ENCODE data around the gene SLIT3.

SLIT3 gene

DNA sequence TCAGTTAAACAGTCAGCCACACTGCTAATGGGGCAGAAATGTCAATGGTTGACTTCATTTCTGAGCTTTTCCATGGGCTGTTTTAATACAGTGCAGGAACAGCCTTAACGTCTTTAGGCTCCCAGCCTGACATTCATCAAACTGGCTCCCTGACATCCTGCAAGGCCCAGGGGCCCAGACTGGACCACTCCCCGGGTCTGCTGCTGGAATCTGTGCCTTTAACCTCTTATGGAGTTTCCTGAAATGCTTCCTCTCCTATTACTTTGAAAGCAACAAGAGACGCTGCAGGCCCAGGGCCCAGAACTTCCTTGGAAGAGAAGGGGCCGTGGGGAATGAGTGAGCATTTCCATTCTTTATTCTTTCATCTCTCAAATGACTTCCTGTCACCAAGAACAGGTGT is 504.9 kb downstream of the SLIT3 start:
- no peak for DNase-seq (ENCODE audit: low read depth)
- H3K4me3 ChIP-seq (ENCODE audit: low read depth, low read length): no peak overlapping the region
- TF ChIP-seq, protein P1, sequence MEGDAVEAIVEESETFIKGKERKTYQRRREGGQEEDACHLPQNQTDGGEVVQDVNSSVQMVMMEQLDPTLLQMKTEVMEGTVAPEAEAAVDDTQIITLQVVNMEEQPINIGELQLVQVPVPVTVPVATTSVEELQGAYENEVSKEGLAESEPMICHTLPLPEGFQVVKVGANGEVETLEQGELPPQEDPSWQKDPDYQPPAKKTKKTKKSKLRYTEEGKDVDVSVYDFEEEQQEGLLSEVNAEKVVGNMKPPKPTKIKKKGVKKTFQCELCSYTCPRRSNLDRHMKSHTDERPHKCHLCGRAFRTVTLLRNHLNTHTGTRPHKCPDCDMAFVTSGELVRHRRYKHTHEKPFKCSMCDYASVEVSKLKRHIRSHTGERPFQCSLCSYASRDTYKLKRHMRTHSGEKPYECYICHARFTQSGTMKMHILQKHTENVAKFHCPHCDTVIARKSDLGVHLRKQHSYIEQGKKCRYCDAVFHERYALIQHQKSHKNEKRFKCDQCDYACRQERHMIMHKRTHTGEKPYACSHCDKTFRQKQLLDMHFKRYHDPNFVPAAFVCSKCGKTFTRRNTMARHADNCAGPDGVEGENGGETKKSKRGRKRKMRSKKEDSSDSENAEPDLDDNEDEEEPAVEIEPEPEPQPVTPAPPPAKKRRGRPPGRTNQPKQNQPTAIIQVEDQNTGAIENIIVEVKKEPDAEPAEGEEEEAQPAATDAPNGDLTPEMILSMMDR (IDR thresholded peaks at IDR 0.05; ENCODE audit: insufficient read depth, low read depth, low read length, missing control alignments): no peak

DNA sequence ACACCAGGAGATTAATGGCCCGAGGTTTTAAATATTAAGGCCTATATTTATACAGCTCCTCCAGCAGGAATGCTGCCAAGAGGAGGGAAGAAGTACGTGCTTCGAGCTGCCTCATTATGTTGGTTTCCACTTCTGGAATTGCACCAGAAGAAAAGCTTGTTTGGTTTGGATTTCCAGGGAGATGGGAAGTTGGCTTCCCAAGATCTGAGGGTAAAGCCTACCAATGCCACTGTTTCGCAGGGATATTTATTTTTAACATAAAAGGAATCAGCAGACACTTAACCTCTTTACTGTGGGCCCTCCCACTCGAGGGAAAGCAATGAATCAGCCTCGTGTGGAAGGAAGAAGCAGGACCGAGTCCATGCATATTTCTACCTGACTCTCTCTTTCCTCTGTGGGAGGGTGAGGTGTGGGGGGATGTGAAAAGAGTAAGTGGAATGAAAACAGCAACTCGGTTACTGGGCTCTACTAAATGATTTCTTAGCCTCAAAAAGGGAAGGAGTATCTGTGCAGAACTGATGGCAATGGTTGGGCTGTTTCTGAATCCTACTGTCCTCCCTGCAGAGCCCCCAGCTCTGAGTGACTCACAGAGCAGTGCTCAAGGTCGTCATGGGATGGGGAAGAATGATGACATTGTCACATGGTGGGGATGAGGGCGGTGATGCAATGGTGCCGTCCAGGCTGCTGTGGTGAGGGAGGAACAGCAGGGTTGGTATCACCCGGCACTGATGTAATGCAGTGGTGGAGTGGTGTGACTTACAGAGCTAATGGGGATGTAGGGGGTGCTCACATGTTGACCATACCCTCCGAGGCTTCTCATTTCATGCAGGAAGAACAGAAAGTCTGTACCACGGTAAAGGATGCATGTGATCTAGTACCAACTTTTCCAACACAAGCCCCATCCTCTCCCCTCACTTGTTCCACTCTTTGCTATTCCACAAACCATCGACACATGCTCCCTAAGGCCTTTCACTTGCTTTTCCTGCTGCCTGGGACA is 506.8 kb downstream of the SLIT3 start:
- DNase-seq (ENCODE audit: low read depth): no peak
- no peak overlapping the region for H3K4me3 ChIP-seq (ENCODE audit: low read depth, low read length)
- TF ChIP-seq, protein P1 (IDR thresholded peaks at IDR 0.05; ENCODE audit: insufficient read depth, low read depth, low read length, missing control alignments): no peak

DNA sequence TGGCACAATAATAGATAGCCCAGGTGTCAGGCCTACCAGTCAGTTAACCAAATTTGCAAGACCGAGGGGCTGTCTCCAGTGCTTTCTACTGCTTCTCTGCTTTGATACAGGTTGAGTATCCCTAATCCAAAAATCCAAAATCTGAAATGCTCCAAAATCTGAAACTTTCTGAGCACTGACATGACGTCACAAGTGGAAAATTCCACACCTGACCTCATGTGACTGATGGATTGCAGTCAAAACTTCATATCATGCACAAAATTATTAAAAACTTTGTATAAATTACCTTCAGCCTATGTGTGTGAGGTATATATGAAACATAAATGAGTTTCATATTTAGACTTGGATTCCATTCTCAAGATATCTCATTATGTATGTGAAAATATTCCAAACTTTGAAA is 508.3 kb downstream of the SLIT3 start:
- no peak overlapping the region for H3K4me3 ChIP-seq (ENCODE audit: low read depth, low read length)
- no peak for DNase-seq (ENCODE audit: low read depth)
- TF ChIP-seq, protein P1 (IDR thresholded peaks at IDR 0.05; ENCODE audit: insufficient read depth, low read depth, low read length, missing control alignments): no peak

DNA sequence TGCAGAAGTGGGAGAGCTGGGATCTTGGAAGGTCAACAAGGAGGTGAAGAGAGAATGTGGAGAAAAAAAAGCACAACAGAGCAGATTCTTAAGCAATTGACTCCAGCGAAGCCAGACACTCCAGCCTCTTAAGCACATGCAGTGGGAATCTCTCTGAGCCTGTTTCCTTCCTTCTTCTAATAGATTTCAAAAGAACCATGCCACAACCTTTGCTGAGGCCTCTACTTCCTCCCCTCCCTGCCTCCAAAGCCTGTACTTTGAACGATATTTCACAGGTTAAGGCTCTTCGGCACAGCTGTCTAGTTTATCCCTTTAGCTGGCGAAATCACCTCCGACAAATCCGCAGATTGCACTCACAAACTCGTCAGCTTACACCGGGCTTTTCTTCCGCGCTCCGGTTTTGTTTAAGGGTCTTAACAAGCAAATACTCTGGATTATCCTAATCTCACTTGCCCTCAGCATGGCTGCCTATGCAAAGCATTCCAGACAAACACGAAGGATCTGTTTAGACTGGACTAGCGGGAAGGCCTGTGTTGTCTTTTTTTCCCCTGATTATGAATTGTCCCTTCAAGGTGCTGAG is 510.2 kb downstream of the SLIT3 start:
- DNase-seq (ENCODE audit: low read depth): no peak
- H3K4me3 ChIP-seq (ENCODE audit: low read depth, low read length): no peak overlapping the region
- TF ChIP-seq, protein P1 (IDR thresholded peaks at IDR 0.05; ENCODE audit: insufficient read depth, low read depth, low read length, missing control alignments): no peak

DNA sequence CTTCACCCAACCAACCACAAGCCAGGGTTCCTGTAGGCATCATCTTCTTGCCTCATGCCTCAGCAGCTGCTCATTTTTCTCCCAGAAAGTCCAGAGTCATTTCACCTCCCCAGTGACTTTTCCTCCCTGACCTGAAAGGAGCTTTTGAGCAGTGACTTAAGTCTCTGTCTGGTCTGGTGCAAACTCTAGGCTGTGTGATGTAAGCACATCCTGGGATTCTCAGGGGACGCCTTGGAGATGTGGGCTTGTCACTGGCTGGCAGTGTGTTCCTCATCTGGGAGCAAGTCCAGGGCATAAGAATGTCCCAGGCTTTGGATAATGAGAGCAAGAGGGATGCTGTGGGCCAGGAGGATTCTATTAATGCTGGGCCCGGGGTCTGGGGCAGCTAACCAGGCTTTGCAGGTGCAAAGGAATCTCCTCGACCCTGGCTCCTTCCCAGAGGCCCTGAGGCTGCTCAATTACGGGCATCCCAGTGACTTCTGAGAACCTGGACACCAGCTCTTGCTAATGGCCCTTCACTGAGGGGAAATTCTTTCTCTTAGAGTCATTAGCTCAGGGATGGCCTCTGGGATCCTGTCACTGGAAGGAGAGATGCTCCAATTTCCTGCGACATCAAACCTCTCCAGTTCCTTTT is 510.8 kb downstream of the SLIT3 start:
- TF ChIP-seq, protein P1 (IDR thresholded peaks at IDR 0.05; ENCODE audit: insufficient read depth, low read depth, low read length, missing control alignments): no peak
- no peak for DNase-seq (ENCODE audit: low read depth)
- no peak overlapping the region for H3K4me3 ChIP-seq (ENCODE audit: low read depth, low read length)

DNA sequence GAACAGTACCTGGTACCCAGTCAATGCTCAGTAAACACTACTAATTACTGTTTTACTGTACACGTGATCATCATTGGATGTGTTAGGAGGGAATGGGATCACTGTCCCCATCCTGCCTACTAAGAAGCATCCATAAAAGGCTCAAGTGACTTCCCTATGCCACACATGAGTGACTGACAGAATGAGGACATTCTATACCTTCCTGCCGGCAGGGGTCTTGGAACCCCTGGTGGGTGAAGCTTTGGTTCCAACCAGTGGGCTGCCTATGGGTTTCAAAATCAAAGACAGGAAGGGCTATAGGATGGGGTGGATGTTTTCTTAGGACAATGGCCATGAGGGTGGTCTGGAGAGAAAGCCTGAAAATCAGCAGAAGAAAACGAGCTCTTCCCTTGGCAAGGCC is 512.2 kb downstream of the SLIT3 start:
- no peak for DNase-seq (ENCODE audit: low read depth)
- H3K4me3 ChIP-seq (ENCODE audit: low read depth, low read length): no peak overlapping the region
- TF ChIP-seq, protein P1 (IDR thresholded peaks at IDR 0.05; ENCODE audit: insufficient read depth, low read depth, low read length, missing control alignments): no peak

Measured in GM12865 (cell line).